Frontal cortex (tissue), 4 donors: Measurements from ENCODE around the gene FXYD2. TPM values are rescaled to one million over a fixed set of nuclear protein-coding genes. Genes with fewer than 3 reads are reported as not detected.

Experiments
- DNase-seq, 2 donors: peaks; one replicate each; pipeline ENCODE4 v3.0.0; 2012; ENCODE audit warnings: low spot score in 2 of 2
- FAIRE-seq: peaks from 2 replicates; lab custom pipeline; 2012; peaks lifted over from hg19 to GRCh38; lab: Jason Lieb, UNC
- total RNA-seq: library from RNA; depleted of rRNA; stranded (reverse); fragments of >200 nt; gene quantifications from one replicate; pipeline ENCODE4 v1.2.3, GENCODE V29; 2014
- donor health status: control.
- donor health status: control.
- donor health status: control.

Gene FXYD2
- total RNA-seq, 1 donor from 2014 or later: 0.82 TPM

DNA sequence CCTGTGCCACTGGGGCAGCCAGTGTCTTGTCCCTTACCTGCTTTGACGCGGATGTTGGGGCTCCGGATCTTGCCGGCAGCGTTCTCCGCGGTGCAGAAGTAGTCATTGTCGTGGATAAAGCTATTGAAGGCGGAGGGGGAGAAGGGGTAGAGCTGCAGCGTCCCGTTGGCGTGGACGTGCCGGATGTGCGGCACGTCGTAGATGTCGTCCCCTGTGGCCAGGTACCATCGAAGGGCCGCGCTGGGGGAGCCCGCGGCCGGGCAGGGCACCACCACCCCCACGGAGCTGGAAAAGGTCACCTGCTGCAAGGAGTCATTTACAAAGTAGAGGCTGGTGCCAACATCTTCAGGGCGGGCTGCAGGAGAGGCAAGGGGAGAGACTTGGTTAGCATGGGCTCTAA lies 44.1 kb downstream of the FXYD2 start:
- no peak for FAIRE-seq
- no peak for DNase-seq

- no peak for FAIRE-seq
- DNase-seq: no peak
Measured at GRCh38 chr11:117774553-117774952, 50.0 kb downstream of the FXYD2 start.

GRCh38 chr11:117772360-117772759 lies 52.2 kb downstream of the FXYD2 start:
- no peak for DNase-seq
- FAIRE-seq: no peak

GRCh38 chr11:117771841-117772240 lies 52.7 kb downstream of the FXYD2 start:
- DNase-seq (no peak), FAIRE-seq (no peak)

DNA sequence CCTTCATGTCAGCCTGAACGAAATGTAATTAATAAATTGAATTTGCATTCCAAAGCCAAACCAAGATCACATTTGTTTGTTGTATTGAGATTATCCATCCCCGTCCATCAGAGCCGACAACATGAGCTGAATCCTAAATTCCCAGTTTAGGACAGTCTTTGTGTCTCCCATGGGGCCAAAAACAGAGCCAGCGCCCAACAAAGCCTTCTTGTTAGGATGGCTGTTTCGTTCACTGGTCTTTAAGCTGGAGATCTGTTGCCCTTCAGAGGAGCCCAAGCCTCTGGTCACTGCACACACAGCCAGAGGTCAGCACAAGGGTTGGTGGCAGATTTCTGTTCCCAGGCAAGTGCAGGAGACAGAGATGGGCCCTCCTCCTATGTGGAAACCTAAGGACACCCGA lies 53.3 kb downstream of the FXYD2 start:
- no peak for FAIRE-seq

DNA sequence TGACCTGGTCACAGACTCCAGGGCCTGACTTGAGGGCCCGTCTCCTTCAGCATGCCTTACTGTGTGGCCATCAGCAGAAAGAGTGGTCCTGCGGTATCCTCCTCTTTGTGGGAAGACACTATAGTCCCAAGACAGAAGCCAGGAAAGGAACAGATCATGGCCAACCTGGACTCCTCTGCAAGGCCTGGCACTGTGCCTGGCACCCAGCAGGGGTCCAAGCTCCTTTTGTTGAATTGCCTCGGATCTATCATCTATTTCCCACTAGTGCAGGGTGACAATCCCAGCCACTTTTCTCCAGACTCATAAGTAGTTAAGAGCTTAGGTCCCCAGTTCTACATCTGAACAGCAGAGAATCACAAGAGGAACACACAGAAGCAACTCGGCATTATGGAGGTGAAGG lies 54.5 kb downstream of the FXYD2 start:
- FAIRE-seq (no peak), DNase-seq (no peak)

More for the DNA sequence above, 53.3 kb downstream of the FXYD2 start:
- DNase-seq: peak in 1 of 2 donors; percentile 57

Other genes with a start within 250 kb of the FXYD2 start
- 6.1 TPM for gene DSCAML1, start 27.5 kb downstream of the FXYD2 start, total RNA-seq
- gene FXYD6, start 51.9 kb upstream of the FXYD2 start, total RNA-seq: 69.3 TPM
- 0.41 TPM for gene TMPRSS13, start 104.7 kb upstream of the FXYD2 start, total RNA-seq
- gene IL10RA, start 161.7 kb upstream of the FXYD2 start, total RNA-seq: 2.0 TPM